NCI-H146 treated with DMSO at 0.1 percent for 48 hours (cell line): ENCODE data around the gene FXYD4.
"Not testable (repeated sequence)": the region's sequence is repeated elsewhere in the genome, so short reads cannot be mapped to it uniquely, and the experiment has no call there.

Experiments
- DNase-seq: peaks from one replicate; lab custom pipeline; 2025; ENCODE audit not compliant: unreplicated experiment; lab: John Stamatoyannopoulos, UW

The FXYD4 gene

GRCh38 chr10:43374194-43374593, 2.8 kb downstream of the FXYD4 start:
- DNase-seq = no peak

DNA sequence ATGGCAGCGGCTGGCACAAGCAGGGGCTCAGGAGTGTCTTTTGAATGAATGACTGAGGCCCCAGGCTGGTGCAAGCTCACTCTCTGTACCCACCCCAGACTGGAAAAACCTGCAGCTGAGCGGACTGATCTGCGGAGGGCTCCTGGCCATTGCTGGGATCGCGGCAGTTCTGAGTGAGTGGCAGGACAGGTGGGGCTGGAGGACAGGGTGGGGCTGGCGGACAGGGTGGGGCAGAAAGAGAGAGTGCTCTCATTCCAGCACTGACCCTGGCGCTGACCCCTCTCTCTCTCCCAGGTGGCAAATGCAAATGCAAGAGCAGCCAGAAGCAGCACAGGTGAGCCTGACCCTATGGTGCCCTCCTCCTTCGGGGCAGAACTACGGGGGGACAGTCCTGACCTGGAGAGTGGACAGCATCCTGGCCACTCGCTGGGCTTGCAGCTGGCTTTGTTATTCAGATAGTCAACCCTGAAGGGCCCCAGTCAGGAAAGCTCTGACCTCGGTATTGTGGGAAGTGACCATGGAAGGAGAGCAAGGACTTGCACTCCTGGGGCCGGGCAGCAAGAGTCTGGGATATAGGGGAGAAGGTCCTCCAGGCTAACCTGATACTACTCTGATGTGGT, 4.1 kb downstream of the FXYD4 start:
- DNase-seq = no peak

DNA sequence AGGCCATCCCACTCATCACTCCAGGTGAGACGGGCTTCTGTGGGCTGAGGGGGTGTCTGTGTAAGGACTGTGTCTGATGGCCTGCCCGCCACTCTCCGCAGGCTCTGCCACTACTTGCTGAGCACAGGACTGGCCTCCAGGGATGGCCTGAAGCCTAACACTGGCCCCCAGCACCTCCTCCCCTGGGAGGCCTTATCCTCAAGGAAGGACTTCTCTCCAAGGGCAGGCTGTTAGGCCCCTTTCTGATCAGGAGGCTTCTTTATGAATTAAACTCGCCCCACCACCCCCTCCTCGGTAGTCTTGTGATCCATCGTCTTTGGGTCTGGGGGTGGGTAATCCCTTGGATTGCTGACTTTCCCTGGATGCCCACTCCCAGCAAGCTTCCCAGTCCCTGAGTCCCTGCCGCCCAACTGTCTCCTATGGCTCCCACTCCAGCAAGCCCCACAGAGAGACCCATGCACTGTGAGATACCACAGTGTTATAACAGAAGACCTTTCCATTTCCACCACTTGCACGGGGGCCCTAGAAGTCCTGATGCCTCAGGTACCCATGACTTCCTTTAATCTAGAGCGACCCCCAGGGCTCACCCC, 4.7 kb downstream of the FXYD4 start:
- DNase-seq = no peak

DNA sequence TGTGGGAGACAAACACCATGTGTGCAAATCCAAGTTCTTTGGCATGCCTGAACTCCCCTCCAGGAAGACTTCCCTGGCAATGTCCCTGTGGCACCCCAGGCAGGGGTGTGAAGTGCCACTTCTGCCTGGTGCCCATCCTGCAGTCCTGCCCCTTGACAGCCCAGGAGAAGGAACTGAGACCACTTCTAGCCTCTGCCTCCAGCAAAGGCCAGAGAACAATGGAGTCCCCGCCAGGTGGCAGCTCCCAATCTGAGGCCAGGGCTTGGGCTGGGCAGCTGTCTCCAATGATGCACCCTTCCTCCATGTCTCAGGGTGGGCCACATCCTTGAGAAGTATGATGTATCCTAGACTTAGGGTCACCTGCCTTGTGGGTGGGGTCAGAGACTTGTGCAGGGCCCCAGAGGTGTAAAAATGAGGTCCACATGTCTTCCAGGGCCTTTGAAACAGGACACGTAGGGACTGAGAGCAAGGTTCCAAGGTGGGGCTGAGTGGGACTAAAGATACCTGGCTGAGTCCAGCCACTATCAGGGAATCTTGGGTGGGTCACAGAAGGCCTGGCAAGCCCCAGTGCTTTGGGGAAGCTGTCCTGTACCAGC, 5.5 kb downstream of the FXYD4 start:
- no peak for DNase-seq

GRCh38 chr10:43377424-43377883, 6.0 kb downstream of the FXYD4 start:
- no peak for DNase-seq

- DNase-seq = no peak
Observed at GRCh38 chr10:43380610-43381222, 9.3 kb downstream of the FXYD4 start.

DNA sequence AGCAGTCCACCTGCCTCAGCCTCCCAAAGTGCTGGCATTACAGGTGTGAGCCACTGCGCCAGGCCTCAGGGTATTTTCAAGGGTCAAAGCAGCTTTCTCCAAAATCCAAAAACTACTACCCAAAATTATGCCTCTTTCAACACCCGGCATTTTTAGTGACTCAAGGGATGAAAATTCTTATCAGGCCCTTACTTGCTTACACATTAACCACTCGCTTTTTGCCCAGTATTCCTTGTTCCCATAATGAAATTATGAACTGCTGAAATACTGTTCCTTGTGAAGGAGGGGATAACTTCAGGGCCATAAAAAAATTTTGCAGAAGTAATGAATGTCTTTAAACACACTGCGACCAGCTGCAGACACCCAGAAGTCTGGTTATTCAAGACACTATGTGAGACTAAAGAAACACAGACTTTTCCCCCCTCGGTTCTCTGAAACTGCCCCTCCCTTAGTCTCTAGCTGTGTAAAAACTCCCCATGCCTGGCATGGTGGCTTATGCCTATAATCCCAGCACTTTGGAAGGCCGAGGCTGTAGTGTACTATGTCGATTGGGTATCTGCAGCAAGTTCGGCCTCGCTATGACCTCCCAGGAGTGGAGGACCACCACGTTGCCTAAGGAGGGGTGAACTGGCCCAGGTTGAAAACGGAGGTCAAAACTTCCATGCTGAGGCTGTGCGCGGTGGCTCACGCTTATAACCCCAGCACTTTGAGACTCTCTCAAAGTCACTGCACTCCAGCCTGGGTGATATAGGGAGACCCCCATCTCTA, 12.0 kb downstream of the FXYD4 start:
- DNase-seq = no peak

DNA sequence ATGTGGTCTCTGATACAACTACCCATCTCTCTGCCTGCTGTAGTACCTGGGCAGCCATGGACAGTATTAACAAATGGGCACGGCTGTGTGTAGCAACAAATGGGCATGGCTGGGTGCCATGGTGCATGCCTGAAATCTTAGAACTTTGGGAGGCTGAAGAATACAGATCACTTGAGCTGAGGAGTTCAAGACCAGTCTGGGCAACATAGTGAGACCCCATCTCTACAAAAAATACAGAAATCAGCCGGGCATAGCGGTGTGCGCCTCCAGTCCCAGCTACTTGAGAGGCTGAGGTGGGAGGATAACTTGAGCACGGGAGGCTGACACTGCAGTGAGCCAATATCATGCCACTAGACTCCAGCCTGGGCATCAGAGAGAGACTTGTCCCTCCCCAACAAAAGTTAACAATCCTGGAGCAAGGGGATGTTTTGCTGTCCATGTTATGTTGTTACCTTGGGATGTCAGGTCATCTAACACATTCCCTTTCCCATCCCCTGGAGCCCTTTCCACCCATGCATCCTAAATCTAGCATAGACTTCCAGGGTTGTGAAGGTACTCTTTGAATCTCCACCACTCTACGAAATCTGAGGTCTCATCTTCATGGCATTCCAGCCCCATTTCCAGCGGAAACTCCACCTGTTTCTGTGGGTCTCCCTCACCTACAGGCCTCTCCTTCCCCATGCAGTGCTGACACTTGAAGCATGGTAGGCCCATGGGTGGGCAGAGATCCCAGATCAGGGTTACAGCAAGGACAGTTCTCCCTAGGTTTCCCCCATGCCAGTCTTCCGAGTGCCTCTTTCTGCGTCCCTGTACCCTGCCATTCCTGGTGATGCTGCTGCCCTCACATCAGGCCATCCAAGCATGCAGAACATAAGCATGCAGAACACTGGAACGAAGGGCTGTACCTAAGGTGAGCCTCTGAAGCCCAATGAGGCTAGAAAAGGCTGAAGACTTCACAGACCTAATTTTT, 13.1 kb downstream of the FXYD4 start:
- DNase-seq = no peak

- DNase-seq = no peak
Observed at GRCh38 chr10:43385412-43386004, 14.1 kb downstream of the FXYD4 start.

GRCh38 chr10:43386549-43386948, 15.1 kb downstream of the FXYD4 start:
- DNase-seq = no peak

- no peak for DNase-seq
Observed at GRCh38 chr10:43386981-43387677, 15.7 kb downstream of the FXYD4 start.

GRCh38 chr10:43387678-43388032, 16.2 kb downstream of the FXYD4 start:
- DNase-seq = no peak

DNA sequence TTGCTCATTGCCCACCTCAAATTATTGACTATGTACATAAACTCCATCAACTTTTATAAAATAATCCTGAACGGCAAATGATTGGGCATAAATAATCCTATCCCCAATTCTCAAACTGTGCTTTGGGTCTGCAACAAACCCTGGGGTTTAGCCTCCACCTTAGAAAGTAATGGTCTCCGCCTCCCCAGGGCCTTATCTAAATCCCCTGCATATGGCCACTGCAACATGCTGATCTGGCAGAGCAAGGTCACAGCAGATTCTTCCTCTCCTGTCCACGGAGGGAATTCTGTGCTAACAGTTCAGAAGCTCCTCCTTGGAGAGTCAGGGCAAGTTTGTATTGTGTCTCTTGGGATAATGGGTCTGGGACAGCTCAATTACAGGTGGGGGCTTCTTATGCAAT, 18.4 kb downstream of the FXYD4 start:
- DNase-seq = no peak

GRCh38 chr10:43390333-43390732, 18.9 kb downstream of the FXYD4 start:
- no peak for DNase-seq

GRCh38 chr10:43390759-43391158, 19.3 kb downstream of the FXYD4 start:
- no peak for DNase-seq

DNA sequence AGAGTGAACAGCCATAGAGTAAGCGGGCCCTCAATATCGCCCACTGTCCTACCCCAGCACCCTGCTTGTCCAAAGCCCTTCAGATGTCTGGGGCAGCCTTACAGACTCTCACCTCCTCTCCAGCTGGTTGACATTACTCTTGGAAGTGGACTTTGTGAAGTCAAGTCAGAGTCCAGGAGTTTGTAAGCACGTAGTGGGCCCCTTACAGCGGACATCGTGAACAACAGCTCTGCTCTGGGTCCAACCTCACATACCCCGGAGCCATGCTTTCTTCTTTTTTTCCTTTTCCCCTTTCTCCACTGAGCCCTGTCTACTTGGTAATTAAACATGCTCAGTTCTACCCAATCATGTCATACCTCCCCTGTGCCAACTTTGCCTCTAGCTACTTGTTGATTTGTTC, 20.1 kb downstream of the FXYD4 start:
- DNase-seq = no peak

GRCh38 chr10:43392748-43393147, 21.3 kb downstream of the FXYD4 start:
- DNase-seq = no peak

GRCh38 chr10:43393186-43393585, 21.8 kb downstream of the FXYD4 start:
- DNase-seq = not testable (repeated sequence)

GRCh38 chr10:43393606-43394360, 22.3 kb downstream of the FXYD4 start:
- no peak for DNase-seq
